M059J (cell line): ENCODE measurements around the gene F3. TPM values are rescaled to one million over a fixed set of nuclear protein-coding genes. Genes with fewer than 3 reads are reported as not detected.
A peak's percentile ranks its signal among the peaks of the same experiment; 100 is the strongest.
"Not testable (repeated sequence)": the region's sequence is repeated elsewhere in the genome, so short reads cannot be mapped to it uniquely, and the experiment has no call there.

Source experiments
- DNase-seq: peaks from one replicate; pipeline ENCODE4 v3.0.0-alpha.2; 2012; ENCODE audit warnings: low read depth
- total RNA-seq: library from RNA; depleted of rRNA; stranded (reverse); fragments of >200 nt; shearing (Covaris generic); gene quantifications from 2 replicates; pipeline ENCODE4 v1.2.3, GENCODE V29; 2014; rRNA removed

The F3 gene
- total RNA-seq, result 76.5 and 131 TPM in 2 replicates

DNA sequence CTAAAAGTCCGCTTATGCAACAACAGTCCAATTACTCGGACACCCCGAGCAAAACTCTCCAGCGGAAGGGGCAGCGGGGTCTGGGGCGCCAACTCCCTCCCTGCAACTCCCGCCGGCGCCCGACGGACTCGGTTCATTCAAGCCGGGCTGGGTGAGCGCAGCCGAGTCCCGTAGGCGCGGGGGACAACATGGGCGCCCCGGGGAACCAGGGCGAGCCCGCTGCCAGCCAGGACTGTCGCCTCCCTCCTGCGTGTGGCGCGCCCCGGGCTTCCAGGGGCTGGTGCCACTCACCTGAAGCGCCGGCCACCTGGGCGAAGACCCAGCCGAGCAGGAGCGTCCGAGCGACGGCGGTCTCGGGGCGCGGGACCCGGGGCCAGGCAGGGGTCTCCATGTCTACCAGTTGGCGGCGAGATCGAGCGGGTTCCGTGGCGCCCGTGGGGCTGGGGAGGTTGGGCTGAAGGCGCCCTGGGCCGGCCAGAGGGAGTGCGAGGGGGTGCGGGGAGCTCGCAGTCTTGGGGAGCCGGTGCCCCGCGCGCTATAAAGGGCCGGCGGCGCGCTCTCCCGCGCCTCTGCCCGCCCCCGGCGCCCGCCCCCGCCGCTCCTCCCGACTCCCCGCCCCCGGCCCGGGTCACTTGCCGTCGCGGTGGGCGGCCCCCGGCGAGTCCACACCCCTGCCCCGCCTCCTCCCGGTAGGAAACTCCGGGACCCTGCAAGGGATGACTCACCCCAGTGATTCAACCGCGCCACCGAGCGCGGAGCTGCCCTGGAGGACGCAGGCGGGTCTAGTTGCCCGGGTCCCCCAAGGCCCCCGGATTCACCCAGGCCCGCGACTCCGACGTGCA is at the start of gene F3:
Gene F3 (minus strand): TSS at position 514 of the 842 bp plus-strand sequence. CDS start 123 bp downstream, at position 391.
- DNase-seq, result peak; percentile 91

- peak; percentile 50 for DNase-seq
Measured at GRCh38 chr1:94590203-94591137, 48.9 kb upstream of the F3 start.

- DNase-seq, result no peak
Measured at GRCh38 chr1:94589728-94590127, 48.2 kb upstream of the F3 start.

DNA sequence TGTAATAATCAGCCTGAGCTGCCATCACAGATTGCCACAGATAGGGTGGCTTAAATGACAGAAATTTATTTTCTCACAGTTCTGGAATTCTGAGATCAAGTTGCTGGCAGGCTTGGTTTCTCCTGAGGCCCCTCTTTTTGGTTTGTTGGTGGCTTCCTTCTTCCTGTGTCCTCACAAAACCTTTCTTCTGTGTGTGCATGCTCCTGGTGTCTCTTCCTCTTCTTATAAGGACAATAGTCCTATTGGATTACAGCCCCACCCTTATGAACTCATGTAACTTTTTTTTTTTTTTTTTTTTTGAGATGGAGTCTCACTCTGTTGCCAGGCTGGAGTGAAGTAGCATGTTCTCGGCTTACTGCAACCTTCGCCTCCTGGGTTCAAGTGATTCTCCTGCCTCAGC is 41.0 kb upstream of the F3 start:
- DNase-seq, result no peak

DNA sequence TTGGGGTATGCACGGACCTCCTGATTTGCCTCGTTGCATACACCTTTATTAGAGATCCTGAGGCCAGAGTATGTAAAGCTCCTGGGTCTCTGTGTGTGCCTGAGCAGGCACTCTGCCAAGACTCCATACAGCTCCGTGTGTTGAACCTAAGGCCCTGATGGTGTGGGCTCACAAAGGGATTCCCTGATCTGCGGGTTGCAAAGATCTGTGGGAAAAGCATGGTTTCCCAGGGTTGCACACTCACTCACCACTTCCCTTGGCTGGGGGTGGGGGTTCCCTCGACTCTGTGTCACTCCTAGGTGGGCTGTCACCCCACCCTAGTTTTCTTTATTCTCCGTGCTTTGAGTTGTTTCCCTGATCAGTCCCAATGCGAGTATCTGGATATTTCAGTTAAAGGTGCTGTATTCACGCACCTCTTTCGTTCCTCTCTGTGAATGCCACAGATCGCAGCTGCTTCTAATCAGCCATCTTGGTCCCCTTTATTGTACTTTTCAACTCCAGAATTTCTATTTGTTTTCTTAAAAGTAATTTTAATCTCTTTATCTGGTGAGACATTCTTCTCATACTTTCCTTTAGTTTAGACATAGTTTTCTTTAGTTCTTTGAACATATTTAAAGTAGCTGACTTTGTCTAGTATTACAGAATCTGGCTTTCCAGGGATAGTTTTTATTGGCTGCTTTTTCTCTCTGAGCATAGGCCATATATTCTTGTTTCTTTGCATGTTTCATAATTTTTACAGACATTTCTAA is 39.0 kb upstream of the F3 start:
- peak; percentile 41 for DNase-seq

DNA sequence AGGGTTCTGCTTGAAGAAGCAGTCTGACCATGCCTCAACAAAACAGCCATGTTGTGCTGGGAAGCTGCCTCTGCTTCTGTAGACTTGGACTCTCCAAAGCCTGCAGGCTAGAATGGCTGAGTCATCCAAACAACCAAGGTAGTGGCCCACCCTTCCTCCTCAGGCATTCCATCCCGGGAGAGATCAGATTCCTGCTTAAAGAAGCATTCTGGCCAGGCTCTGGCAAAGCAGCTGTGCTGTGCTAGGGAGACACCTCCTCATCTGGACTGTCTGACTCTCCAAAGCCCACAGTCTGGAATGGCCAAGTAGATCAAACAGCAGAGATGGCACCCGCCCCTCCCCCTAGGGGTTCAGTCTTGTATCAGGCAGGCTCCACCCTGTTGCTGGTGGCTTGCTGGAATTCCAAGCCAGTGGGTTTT is 38.3 kb upstream of the F3 start:
- peak; percentile 99 for DNase-seq

DNA sequence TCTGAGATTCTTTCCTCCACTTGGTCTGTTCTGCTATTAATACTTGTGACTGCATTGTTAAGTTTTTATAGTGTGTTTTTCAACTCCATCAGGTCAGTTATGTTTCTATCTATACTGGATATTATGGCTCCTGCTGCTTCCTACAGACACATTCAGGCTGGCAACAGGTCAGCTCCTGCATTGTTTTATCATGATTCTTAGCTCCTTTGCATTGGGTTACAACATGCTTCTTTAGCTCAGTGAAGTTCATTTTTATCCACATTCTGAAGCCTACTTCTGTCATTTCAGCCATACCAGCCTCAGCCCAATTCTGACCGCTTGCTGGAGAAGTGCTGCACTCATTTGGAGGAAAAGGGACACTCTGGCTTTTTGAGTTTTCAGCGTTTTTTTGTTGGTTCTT is 37.3 kb upstream of the F3 start:
- peak; percentile 25 for DNase-seq

- DNase-seq, result not testable (repeated sequence)
Measured at GRCh38 chr1:94573917-94574316, 32.4 kb upstream of the F3 start.

GRCh38 chr1:94572780-94573179 is 31.2 kb upstream of the F3 start:
- DNase-seq, result no peak

GRCh38 chr1:94570965-94571364 is 29.4 kb upstream of the F3 start:
- not testable (repeated sequence) for DNase-seq

GRCh38 chr1:94568806-94569205 is 27.2 kb upstream of the F3 start:
- DNase-seq, result not testable (repeated sequence)

DNA sequence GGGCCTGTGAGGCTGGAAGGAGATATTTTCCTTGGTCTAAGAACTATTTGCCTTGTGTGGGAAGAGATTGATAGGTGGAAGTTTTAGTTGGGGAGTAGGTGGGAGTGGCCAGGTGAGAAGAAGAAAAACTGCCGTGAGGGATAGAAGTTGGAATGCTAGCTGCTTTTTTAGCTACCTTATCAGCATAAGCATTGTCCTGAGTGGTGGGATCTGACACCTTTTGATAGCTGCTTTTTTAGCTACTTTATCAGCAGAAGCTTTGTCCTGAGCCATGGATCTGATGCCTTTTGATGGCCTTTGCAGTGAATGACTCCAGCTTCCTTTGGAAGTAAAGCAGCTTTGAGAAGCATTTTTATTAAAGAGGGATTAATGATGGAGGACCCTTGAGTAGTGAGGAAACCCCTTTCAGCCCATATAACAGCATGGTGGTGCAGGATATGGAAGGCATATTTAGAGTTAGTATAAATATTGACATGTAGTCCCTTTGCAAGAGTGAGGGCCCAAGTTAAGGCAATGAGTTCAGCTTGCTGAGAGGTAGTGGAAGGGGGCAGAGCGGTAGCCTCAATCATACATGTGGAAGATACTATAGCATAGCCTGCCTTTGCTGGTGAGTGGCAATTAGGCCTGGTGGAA is 26.5 kb upstream of the F3 start:
- not testable (repeated sequence) for DNase-seq

DNA sequence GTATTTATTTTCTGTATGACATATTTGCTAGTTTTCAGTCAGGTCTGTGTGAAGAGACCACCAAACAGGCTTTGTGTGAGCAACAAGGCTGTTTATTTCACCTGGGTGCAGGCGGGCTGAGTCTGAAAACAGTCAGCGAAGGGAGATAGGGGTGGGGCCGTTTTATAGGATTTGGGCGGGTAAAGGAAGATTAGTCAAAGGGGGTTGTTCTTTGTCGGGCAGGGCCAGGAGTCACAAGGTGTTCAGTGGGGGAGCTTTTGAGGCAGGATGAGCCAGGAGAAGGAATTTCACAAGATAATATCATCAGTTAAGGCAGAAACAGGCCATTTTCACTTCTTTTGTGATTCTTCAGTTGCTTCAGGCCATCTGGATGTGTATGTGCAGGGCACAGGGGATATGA is 24.9 kb upstream of the F3 start:
- DNase-seq, result not testable (repeated sequence)

DNA sequence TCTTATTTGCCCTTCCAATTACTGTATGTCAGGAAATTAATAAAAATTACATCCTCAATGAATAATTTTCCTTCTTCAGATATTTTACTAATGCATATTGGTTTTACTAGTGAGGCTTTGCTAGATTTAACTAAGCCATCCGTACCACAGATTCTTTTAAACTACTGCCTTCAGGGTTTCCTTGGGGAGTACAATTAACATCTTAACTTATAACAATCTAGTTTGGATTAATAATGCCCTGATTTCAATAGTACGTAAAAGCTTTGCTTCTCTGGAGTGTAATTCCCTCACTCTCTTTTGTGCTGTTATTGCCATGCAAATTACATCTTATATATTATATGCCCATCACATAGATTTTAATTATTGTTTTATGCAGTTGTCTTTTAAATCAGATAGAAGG is 24.3 kb upstream of the F3 start:
- no peak for DNase-seq

GRCh38 chr1:94562519-94563260 is 21.1 kb upstream of the F3 start:
- DNase-seq, result no peak

DNA sequence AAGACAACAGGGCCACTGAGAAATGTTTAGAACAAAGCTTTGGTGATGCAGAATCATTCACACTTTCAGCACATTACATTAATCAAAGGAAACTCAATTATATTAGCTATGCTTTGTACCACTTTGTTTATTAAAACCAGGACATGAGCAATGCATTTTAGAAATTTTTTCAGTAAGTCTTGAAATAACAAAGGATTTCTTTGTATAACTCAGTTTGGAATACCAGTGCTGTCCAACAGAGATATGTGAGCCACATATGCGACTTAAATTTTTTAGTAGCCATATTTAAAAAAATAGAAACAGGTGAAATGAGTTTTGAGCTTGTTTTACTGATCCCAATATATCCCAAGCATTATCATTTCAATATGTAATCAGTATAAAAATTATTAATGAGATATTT is 18.8 kb upstream of the F3 start:
- DNase-seq, result peak; percentile 25

DNA sequence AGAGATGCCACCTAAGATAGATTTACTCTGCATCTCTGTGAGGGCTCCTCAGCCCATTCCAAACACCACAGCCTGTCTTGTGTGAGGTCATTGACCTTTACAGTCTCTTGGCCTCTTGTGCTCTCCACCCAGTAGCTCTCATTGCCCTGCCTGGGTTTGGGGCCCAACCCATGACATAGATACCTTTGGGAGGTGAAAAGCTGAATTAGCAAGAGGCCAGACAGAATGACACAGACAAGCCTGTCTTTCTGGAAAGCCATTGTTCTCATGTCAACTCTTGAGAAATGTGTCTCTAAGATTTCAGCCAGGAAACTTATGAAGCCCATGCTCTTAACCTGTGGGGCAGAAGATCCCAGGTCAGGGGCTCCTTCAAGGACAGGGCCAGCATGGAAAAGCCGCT is 18.4 kb upstream of the F3 start:
- no peak for DNase-seq

GRCh38 chr1:94555091-94555490 is 13.5 kb upstream of the F3 start:
- DNase-seq, result no peak

DNA sequence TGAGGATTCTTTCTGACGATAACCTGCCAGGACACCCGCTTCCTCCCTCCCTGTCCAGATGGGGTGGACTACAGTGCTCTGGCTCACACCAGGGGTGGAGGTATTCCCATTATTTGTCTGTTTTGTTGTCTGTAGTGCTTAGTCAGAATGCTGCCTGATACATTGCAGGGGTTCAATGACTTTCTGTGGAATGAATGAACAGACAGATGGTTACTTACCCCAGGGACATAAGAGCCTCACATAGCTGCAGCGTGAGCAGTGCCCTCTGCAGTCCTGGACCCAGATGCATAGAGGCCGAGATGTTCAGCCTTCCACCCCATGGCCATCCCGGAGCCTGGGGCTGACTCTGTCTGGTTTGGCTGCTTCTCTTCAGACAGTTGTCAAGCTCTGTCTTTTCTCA is 13.0 kb upstream of the F3 start:
- DNase-seq, result no peak

DNA sequence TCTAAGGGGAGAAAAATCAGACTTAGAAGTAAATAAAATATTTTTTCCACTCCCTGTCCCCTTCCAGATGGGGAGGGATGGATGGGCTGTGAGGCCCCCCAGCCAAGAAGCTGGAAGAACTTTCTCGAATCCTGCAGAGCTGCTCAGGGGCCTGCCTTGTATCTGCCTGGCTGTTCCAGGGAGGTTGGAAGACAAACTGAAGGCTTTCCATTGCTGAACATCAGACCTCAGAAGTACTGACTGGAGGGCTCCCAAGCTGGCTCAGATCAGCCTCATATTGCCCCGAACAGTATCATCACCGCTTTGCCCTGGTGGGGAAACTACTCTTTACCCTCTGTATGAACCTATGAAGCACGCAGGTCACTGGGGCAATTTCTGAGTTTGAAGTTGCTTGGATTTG is 12.4 kb upstream of the F3 start:
- DNase-seq, result no peak

DNA sequence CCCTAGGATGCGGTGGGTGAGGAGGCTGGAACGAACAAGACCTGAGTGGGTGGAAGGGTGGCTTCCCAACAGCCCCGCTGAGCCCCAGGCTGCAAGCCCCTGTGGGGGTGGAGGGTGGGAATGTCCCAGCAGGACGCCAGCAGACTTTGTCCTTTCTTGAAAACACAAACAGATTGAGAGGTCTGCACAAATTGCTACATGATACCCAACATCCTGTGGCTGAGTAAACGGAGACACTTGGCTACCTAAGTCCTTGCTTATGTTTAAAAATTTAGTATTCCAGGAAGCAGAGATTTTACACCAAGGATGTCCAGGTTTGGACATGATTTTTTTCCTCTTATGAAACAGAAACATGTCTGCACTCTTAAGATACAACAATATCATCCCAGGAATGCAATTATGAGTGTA is 11.8 kb upstream of the F3 start:
- no peak for DNase-seq
